GM21447 (cell line): ENCODE results near the gene HLX.
A peak's percentile ranks its signal among the peaks of the same experiment; 100 is the strongest.

ENCODE experiments used
- ATAC-seq: cut with Tn5 transposase; IDR thresholded peaks from one replicate; pipeline ENCODE4 v1.9.1; 2021; ENCODE audit not compliant: unreplicated experiment

HLX gene

DNA sequence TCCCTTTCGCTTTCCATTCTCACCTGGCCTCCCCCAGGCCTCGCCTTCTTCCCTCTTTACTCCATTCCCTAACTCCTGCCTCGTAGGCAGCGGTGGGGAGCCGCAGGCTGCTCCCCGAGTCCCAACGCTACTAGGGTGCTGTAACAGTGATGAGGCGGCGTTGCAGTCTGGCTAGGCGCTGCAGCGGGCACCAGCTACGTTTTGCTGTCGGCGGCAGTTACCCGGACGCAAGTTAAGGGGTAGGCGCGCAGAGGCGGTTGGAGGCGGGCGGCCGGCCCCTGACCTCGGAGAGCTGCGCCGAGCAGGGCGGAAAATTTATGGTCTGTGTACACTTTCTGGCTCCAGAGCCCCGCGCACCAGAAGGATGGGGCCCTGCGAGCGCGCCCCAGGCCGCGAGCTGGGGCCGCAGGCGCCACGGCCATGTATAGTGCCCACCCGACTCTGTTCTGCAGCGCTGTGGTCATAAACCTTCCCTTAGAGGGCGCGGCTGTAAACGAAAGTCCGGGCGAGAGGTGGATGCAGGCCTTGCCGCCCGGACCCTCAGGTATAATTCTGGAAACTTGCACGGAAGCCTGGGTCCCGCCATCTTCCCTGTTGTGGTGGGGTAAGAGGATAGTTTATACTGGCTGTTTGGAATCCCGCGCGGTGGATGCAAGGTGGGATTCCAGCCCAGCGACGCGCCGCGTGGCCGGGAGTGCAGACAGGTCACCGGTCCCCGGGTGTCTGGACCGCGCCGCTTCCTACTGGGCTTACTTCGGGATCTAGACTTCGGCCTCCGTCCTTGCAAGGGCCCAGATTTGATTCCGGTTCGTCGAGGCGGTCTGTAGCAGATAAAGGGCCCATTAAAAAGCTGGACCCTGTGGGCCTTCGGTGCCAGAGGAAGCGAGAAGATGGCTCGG, 15.0 kb downstream of the HLX start:
- ATAC-seq = no peak

DNA sequence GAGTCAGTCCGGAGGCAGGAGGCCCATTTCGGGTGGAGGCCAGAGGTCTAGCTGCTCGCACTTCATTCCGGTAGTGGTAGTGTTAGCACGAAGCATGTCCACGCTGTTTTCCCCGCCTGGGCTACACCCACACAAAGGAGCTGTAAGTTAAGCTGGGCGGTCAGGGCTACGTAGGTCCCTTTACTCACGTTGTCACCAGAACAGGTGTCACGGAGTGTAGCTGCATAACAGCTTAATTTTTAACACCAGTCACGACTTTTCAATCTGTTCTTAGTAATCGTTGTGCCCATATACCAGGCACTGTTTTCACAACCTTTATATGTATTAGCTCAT, 15.6 kb downstream of the HLX start:
- ATAC-seq = no peak

DNA sequence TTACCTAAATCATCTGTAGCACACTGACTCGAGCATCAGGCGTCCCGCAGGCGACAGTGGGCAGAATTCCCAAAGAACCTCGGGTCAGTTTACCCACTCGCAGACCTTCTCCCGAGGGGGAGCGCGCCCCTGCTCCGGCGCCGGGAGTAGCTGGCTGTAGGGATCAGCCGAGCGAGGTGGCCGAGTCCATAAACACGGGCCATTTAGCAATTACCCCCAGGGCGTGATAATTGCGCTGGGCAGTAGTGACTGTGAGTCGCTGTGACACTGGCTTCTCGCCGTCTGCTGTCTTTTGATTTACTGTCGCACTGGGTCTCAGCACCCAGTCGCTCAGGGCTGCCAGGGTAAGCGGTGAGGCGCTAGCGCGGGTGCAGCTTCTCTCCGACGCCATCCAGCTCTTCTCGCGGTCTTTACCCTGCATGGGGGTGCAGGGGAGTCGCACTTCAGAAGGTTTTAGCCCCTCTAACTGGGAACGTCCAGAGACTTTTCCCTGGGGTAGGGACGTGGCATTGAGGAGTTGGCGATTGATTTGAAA, 16.2 kb downstream of the HLX start:
- no peak for ATAC-seq

DNA sequence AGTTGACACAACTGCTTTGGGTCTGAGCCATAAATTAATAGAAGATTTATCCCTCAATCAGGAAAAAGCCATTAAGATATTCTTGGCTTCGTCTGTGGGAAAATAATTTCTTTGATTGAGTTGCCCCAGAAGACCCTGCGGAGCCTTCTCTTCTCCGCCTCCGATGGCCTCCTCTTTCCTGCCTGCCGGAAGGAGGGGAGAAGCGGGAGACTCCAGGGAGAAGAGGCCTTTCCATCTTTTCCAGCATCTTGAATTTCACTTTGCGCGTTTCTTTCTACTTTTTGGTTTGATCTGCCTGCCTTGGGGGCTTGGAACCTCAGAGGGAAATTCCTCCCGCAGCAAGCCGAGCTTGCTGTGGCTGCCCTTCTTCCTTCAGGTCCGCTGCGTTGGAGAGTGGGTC, 16.8 kb downstream of the HLX start:
- no peak for ATAC-seq

DNA sequence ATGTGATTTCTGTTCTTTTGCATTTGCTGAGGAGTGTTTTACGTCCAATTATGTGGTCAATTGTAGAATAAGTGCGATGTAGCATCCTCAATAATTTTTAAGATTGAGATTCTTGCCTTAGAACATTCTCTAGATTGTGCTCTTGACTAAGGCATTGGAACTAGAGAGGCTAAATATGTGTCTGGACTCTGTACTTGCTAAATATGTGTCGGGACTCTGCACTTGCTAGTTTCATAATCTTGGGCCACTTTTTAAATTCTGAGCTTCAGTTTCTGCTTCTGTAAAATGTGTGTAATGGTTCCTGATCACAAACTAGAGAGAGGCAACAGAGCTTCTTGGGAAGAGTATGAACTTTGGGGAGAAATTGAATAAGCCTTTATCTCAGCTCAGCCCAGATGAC, 21.6 kb downstream of the HLX start:
- ATAC-seq = no peak

DNA sequence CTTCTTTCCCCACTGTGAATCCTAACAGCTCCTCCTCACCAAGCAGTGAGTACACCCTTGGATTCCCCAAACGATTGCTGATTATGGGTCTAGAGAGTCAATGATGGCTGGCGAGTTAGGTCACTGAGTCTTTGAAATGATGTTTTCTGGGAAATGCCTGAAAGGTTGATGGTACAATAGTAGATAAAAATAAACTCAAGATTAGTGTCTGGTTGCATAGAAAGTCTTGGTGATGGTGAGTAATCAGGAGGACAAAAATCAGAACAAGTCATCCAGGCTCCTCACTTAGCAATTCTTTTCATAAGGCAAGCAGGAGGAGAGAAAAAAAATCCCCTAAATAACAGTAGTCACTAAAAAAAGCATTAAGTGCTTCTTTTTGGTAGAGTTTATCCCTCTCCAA, 22.6 kb downstream of the HLX start:
- no peak for ATAC-seq

DNA sequence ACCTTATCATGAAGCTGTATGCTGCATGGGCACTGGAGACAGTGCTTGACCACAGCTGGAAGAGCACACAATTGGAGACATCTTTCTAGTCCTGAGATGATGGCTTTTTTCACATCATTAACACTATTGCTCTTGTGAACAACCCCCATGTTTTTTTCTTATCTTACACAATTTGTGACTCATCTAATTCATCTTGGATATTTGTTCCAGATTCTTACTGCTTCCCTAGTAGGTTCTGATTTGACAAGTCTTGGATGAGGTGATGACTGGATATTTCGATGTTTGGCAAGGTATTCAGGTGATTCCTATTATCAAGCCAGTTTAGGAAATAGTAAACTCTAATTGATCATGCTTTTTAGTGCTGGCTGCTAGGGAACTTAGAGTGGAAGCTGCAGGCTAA, 23.7 kb downstream of the HLX start:
- ATAC-seq = no peak

DNA sequence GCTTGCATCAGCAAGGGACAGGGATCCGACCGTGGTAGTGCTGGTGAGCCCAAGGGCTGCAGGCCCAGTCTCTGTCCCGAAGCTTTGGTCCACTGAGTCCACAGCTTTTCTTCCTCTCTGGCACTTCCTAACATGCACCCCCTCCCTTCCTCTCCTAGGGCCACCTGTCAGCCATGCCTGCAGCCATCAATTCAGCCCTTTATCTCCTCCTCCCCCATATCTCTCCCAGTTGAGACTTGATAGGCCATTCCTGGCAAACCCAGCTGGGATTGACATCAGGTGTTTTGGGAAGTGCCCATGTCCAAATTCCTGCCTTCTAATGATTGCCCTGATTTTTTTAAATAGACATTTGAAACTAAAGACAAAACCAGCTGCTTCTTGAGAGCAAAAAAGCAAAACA, 25.6 kb downstream of the HLX start:
- no peak for ATAC-seq

DNA sequence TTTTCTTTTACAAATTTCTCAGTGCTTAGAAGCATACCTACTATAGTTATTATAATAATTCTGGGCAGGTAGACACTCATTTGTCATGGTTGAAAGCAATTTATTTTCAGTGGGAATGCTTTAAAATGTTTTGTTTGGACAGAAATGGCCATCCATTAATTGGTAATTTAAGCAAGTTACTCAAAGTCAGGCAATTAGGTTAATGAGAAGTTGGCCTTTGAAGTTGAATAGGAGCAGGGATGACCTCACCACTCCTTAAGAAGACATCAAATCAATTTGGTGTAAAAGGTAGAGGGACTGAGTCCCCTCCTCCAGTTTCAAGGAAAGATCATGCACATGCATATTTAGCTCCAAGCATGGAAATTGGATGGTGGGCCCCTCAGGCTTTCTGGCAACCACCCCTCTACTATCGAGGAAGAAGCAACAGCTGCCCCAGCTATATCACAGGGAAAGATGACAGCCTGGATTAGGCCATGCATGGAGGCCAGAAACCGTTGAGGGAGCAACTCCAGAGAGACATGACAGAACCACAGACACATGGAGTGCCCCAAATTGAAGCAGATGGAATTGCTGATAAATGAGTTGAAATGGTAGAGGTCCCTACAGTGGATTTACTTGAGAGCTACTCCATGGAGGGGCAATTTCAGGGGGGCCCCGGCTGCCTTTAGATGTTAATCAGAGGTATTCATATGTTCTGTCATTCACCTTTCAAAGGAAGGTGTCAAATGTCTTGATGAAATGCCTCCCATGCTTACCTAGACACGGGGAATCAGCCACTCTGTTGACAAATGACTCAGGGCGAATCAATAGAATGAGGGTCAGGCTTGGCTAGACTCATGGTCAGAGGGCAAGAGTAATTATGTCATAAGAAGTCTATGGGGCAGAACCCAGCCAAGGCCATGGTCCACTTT, 26.7 kb downstream of the HLX start:
- ATAC-seq = no peak

DNA sequence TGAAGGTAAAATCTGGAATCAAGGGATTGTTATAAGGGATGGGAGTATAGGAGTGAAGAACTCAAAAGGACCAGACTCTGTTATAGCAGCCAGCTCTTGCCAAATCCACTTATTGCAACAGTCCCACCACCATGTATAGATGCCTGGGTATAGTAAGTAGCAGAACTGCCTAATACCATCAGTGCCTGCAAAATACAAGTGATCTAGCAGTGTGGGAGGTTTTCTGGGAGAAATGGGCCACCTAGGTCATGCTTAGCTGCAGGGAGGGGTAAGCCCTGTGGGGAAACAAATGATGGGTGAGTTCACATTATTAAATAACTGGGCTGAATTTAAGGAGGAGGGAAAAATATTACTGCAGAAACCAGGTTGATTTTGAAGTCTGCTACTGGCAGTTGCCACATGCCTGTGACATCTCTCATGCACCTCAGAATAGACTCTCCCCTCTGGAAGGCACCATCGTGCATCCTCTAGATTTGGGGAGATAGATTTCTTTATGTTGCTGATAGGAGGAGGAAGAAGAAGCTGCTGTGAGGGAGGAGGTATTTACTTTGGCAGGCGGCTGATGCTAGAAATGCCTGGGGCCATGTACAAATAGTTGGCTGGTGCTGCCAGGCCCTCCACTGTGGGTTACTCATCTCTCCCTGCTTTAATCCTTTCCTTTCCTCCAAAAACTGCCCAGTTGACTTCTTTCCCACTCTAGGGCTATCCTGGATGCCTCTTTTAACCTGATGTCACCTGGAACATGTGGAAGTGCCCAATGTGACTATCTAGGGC, 27.5 kb downstream of the HLX start:
- no peak for ATAC-seq

DNA sequence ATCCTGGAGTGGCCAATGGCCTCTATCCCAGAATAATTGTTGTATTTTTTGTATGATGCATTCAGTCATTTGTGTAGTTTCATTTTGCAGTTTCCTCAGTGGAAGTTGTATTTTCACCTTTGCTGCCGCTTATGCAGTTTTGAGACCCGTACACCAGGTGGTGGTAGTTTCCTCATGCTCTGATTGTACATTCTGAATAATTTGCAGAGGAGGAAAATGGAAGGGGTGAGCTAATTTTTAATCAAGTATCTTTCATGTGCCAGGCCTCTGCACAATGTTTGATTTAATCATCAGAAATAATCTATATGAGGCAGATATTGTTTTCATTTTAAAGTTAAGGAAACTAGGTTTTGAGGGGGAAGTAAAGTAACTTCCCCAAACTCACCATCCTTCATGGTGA, 29.5 kb downstream of the HLX start:
- ATAC-seq = peak; percentile 51

DNA sequence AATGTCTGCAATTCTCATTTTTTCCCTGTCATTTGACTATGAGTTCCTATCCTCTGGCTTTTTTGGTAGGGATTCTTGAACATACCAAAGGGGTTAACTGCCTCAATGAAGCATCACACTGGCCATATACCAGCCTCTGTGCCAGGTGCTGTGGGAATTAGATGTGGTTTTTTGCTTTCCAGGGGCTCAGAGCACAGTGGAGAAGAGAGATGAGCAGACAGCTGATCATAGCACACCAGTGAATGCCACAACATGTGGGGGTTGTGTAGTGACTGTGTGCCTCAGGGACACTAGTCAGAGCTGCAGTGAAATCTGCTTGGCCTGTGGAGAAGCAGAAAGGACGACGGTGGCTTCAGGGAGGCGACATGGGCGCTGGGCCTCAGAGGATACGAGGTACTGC, 30.8 kb downstream of the HLX start:
- ATAC-seq = no peak

DNA sequence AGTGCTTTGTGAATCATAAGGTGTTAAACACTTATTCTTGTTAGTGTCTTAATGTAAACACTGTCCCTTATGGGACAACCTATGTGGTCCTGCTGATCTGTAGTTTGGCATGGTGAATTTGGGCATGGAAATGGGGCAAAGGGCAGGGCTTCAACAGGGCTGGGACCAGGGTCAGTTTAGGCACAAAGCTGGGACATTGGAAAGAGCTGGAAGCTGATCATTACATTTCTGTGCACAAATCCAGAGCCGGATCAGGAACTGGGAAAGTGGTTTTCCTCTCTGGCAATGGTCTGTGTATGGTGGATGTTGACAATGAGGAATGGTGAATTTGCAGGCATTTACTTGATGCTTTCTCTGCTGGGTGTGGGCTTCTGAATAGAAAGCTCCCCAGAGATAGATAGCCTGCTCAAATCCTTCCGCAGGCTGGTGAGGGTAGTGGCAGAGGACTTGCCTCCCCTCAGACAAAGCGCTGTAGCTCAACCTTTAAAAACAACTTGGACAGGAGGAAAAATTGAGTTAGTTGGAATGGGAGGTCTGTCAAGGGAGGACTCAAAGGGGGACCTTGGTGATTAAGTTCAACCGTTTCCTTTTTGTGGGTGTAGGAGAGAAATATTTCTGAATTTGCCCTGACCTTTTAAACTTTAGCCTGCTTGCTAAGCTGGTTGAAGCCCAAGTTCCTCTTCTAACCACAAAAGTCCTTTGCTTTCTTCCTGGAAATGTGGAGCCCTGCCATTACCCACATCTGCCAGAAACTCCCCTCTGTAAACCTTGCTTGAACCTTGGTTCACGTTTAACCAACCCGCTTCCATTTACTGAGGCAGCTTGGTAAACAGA, 35.3 kb downstream of the HLX start:
- no peak for ATAC-seq

DNA sequence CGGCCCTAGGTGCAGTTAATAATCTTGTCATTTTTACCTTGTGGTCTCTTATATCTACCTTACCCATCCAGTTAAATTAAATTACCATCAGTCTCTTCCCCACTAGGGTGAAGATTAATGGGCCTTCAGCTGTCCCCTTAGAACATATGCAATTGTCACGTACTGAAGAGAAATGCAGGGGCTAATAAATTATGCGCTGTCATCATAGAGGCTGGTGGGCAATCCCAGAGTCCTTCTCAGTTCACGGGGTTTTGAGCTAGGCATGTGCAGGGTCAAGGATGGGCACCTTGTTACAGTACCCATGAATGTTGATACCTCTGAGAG, 35.8 kb downstream of the HLX start:
- no peak for ATAC-seq

DNA sequence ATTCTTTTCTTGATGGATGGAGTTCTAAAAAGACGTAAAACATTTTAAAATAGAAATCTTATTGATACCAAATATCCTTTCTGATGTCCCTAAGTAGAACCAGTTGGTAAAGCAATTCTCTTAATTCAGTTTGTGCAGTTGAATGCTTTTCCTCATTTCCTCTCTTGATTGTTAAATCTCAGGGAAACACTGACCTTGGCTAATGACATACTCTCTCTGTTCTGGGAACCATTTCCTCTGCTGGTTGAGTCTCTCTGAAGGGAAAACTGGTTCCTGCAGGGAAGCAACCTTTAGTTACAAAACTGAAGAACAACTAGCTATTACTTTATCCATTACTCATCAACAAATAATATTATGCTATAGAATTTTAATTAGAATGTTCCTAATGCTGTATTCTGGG, 36.7 kb downstream of the HLX start:
- ATAC-seq = no peak

DNA sequence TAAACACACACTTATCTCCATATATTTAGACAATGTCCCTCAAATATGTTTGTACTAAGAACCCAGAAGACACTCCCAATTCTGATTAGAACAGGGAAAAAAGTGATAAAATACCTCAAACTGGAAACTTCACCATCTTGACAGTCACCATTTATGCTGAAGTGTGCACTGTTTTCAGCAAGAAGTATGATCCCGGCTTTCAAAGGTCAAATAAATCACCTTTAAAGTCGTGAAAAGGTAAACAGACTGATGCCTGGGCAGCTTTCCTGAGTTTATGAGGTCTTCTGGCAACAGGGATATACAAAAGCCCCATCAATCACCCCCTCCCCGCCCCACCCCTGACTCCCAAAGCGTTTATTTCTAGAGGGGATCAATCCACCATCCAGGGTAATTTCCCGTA, 37.9 kb downstream of the HLX start:
- ATAC-seq = no peak

DNA sequence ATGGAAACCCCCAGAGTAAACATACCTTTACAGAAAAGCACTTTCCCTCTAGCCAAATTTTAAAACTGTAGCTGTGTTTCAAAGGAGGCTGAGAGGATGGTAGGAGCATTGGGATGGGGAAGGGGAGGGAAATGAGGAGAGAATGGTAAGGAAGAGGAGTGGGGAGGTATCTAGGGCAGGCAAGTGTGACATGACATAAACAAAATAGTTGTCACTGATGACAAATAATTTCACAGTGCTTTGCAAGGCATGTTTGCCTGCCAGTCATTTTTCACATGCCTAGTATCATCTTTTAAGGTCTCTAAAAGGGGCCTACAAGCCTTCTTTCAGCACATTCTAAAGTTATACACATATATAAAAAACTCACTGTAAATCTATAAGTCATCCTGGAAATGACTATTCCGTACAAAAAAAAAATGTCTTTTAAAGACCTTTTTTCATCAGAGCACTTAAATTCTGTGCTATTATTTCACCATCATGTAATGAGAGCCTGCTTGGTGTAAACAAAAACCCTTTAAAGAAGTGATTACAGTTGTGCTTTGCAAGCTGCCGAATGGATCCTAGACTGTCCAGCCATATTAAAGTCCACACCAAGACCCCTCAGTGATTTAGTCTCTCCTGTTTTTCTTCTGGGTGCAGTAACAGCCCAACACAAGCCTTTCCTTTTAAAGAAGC, 38.4 kb downstream of the HLX start:
- ATAC-seq = no peak

DNA sequence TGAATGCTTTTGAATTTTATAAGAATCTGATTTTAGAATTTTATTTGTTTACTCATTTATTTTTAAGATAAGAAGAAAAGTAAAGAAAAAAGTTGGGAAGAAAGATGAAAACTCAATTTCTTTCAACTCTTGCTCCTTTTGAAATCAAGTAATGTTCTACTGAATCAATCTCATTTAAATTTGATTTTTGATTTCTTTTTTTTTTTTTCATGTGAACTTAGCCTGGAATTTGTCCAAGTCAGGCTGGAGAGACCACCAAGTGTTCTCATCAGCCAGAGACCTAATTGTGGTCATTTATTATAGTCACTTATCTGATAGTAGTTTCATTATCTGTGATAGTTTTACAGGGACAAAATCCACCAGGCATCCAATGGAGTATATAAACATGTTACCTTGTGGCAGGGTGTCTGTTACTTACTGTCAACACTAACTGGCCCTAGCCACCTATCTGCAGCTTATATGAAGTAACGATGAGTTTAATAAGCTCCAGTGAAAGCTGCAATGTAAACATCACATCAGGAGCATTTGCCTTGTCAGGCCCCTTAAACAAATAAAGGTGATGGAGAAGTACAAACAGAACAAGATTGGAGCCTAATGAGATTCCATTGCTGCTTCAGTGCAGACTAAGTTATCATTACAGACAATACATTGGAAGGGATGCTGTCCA, 39.2 kb downstream of the HLX start:
- ATAC-seq = no peak

DNA sequence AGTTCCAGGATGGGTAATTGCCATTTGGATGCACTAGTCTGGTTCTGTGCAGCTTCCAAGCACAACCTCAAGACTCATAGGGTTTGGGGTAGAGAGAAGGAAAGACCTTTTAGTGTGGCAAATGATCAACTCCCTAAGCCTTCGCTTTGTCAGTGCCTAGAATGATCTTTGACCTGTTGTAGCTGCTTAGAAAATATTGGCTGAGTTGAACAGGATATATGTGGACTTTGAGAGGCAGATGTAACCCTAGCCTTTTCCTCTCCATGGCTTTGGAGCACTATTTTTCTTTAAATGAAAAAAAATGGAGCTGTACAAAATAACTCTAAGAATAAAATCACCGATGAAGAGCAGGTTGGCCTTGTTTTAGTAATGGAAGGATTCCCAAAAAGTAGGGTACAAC, 41.7 kb downstream of the HLX start:
- ATAC-seq = no peak
